H1 (cell line): ENCODE results near the gene TCERG1L. TPM values are rescaled to one million over a fixed set of nuclear protein-coding genes. Genes with fewer than 3 reads are reported as not detected.

Experiments
- CTCF ChIA-PET: fragments of 300-600 bp; sonication (Branson Sonifier 250); formaldehyde crosslinking; loops from one replicate; lab custom pipeline; 2021; ENCODE audit not compliant: partially characterized antibody; lab: Charles Lee
- POLR2A ChIA-PET: fragments of 300-600 bp; sonication (Branson Sonifier 250); formaldehyde crosslinking; loops from one replicate; lab custom pipeline; 2021; ENCODE audit warnings: inconsistent platforms; ENCODE audit not compliant: partially characterized antibody; lab: Charles Lee
- DNase-seq, 2 experiments: peaks; one replicate each; pipeline versions ENCODE4 v3.0.0 to v3.0.0-alpha.2; 2010 to 2022; ENCODE audit warnings: low spot score in 2 of 2, low read depth in 1 of 2, mixed read lengths in 1 of 2
- FAIRE-seq: peaks from 2 replicates; lab custom pipeline; 2011; peaks lifted over from hg19 to GRCh38; lab: Jason Lieb, UNC
- H2AFZ ChIP-seq: 2 replicates; pipeline ENCODE4 v1.8.1; 2012; ENCODE audit warnings: low read length, inconsistent platforms
- H2AK5ac ChIP-seq: 2 replicates; pipeline ENCODE4 v1.6.1; 2013; ENCODE audit warnings: low read depth, low read length
- H2BK120ac ChIP-seq: replicated peaks from 2 replicates; pipeline ENCODE3; 2013; ENCODE audit warnings: low read depth, low read length, inconsistent platforms
- H2BK12ac ChIP-seq: 2 replicates; pipeline ENCODE4 v1.6.1; 2013; ENCODE audit warnings: low read depth, low read length
- H2BK15ac ChIP-seq: 2 replicates; pipeline ENCODE4 v1.6.1; 2013; ENCODE audit warnings: low read length
- H2BK20ac ChIP-seq: 2 replicates; pipeline ENCODE4 v1.6.1; 2013; ENCODE audit warnings: low read length
- H2BK5ac ChIP-seq: 2 replicates; pipeline ENCODE4 v1.6.1; 2013; ENCODE audit warnings: low read depth, low read length
- H3K14ac ChIP-seq: 2 replicates; pipeline ENCODE4 v1.6.1; 2013; ENCODE audit warnings: inconsistent platforms; ENCODE audit not compliant: insufficient read length
- H3K18ac ChIP-seq: 2 replicates; pipeline ENCODE4 v1.6.1; 2013; ENCODE audit warnings: low read length; ENCODE audit errors: extremely low read depth
- H3K23ac ChIP-seq: 2 replicates; pipeline ENCODE4 v1.6.1; 2013; ENCODE audit warnings: inconsistent platforms; ENCODE audit not compliant: insufficient read length
- H3K23me2 ChIP-seq: 2 replicates; pipeline ENCODE4 v1.6.1; 2013; ENCODE audit warnings: low read depth, low read length
- H3K27ac ChIP-seq: 2 replicates; pipeline ENCODE4 v1.6.1; 2011; ENCODE audit warnings: low read depth, low read length, inconsistent platforms
- H3K27me3 ChIP-seq, 4 experiments: replicated peaks in 1 of 4; 1 replicate in 1 of 4; 2 replicates in 3 of 4; pipeline versions ENCODE4 v1.6.1 to v1.8.1; 2011 to 2013; ENCODE audit warnings: low read length in 3 of 4, mild to moderate bottlenecking in 3 of 4, inconsistent platforms in 2 of 4, mixed read lengths in 2 of 4, moderate library complexity in 1 of 4; ENCODE audit not compliant: control insufficient read depth in 3 of 4, insufficient read depth in 3 of 4; ENCODE audit errors: extremely low read depth in 1 of 4
- H3K36me3 ChIP-seq, 4 experiments: 2 replicates each; pipeline versions ENCODE4 v1.6.1 to v1.8.1; 2011 to 2013; ENCODE audit warnings: mild to moderate bottlenecking in 4 of 4, low read length in 3 of 4, moderate library complexity in 2 of 4, control low read depth in 1 of 4, inconsistent platforms in 1 of 4; ENCODE audit not compliant: insufficient read depth in 4 of 4, control insufficient read depth in 2 of 4
- H3K4ac ChIP-seq: replicated peaks from 2 replicates; pipeline ENCODE3; 2013; ENCODE audit warnings: low read length, low read depth, mixed read lengths, inconsistent platforms; ENCODE audit not compliant: insufficient read length
- H3K4me1 ChIP-seq, 4 experiments: replicated peaks in 1 of 4; 1 replicate in 1 of 4; 2 replicates in 3 of 4; pipeline versions ENCODE4 v1.6.1 to v1.8.1; 2011 to 2013; ENCODE audit warnings: low read length in 3 of 4, inconsistent platforms in 2 of 4, mixed read lengths in 1 of 4; ENCODE audit not compliant: insufficient read depth in 4 of 4, control insufficient read depth in 3 of 4
- H3K4me2 ChIP-seq, 2 experiments: 2 replicates each; pipeline versions ENCODE4 v1.6.1 to v1.8.1; 2011 to 2013; ENCODE audit warnings: low read depth in 2 of 2, low read length in 2 of 2, control low read depth in 1 of 2, inconsistent platforms in 1 of 2, mild to moderate bottlenecking in 1 of 2; ENCODE audit not compliant: insufficient read depth in 1 of 2
- H3K4me3 ChIP-seq, 4 experiments: fragments of 200-600, 300-600 bp in 1 of 4; sonication (generic), shearing (Covaris generic), sonication (Bioruptor Twin) in 1 of 4; 2 replicates each; pipeline versions ENCODE4 v1.5.1 to v1.8.1; 2011 to 2016; ENCODE audit warnings: low read length in 4 of 4, low read depth in 3 of 4, control low read depth in 2 of 4, inconsistent platforms in 2 of 4, mild to moderate bottlenecking in 2 of 4, mixed read lengths in 1 of 4, moderate library complexity in 1 of 4; ENCODE audit not compliant: insufficient read depth in 2 of 4; ENCODE audit errors: extremely low read depth in 1 of 4
- H3K56ac ChIP-seq: replicated peaks from 2 replicates; pipeline ENCODE3; 2013; ENCODE audit warnings: low read depth, mild to moderate bottlenecking, mixed read lengths, low read length, inconsistent platforms; ENCODE audit not compliant: insufficient read length
- H3K79me1 ChIP-seq: 2 replicates; pipeline ENCODE4 v1.6.1; 2013; ENCODE audit warnings: low read depth, low read length, control low read depth
- H3K79me2 ChIP-seq, 2 experiments: 2 replicates each; pipeline versions ENCODE4 v1.6.1 to v1.8.1; 2012 to 2013; ENCODE audit warnings: low read length in 2 of 2, mild to moderate bottlenecking in 2 of 2, inconsistent platforms in 1 of 2; ENCODE audit not compliant: insufficient read depth in 2 of 2, control insufficient read depth in 1 of 2
- H3K9ac ChIP-seq, 4 experiments: replicated peaks in 1 of 4; 1 replicate in 1 of 4; 2 replicates in 3 of 4; pipeline versions ENCODE4 v1.6.1 to v1.8.1; 2011 to 2013; ENCODE audit warnings: low read depth in 3 of 4, low read length in 3 of 4, control low read depth in 2 of 4, mild to moderate bottlenecking in 2 of 4, moderate library complexity in 2 of 4, inconsistent platforms in 1 of 4; ENCODE audit errors: extremely low read depth in 1 of 4
- H3K9me3 ChIP-seq, 2 experiments: 2 replicates each; pipeline versions ENCODE4 v1.6.1 to v1.8.1; 2012 to 2013; ENCODE audit warnings: mild to moderate bottlenecking in 2 of 2, moderate library complexity in 2 of 2, control low read depth in 1 of 2, inconsistent platforms in 1 of 2, low read depth in 1 of 2, low read length in 1 of 2, mixed read lengths in 1 of 2; ENCODE audit not compliant: insufficient read depth in 2 of 2
- H4K20me1 ChIP-seq, 2 experiments: replicated peaks in 1 of 2; 2 replicates each; pipeline versions ENCODE3 to v1.8.1; 2011 to 2013; ENCODE audit warnings: inconsistent platforms in 2 of 2, low read length in 2 of 2, mild to moderate bottlenecking in 1 of 2; ENCODE audit not compliant: insufficient read depth in 2 of 2, control insufficient read depth in 1 of 2
- H4K5ac ChIP-seq: 2 replicates; pipeline ENCODE4 v1.6.1; 2013; ENCODE audit warnings: low read length, low read depth, mixed read lengths, inconsistent platforms; ENCODE audit not compliant: insufficient read length
- H4K8ac ChIP-seq: 2 replicates; pipeline ENCODE4 v1.8.0; 2013; ENCODE audit warnings: mild to moderate bottlenecking, moderate library complexity, low read length, inconsistent platforms; ENCODE audit not compliant: insufficient read depth; ENCODE audit errors: extremely low read depth
- H4K91ac ChIP-seq: replicated peaks from 2 replicates; pipeline ENCODE3; 2013; ENCODE audit warnings: low read length, mixed read lengths, inconsistent platforms; ENCODE audit not compliant: insufficient read length
- BRCA1 ChIP-seq: IDR thresholded peaks from 2 replicates; pipeline ENCODE4 v1.6.1; 2012; ENCODE audit warnings: low read depth, low read length, improper control_type of control experiment
- CBX5 ChIP-seq: fragments of 300-800, 300-1000 bp; sonication (generic); IDR thresholded peaks from 2 replicates; pipeline ENCODE4 v1.7.1; 2016; ENCODE audit warnings: antibody characterized with exemption, low read length, low read depth
- CHD1 ChIP-seq: IDR thresholded peaks from 2 replicates; pipeline ENCODE4 v1.6.1; 2012; ENCODE audit warnings: low read depth, low read length, improper control_type of control experiment
- CTBP2 ChIP-seq: IDR thresholded peaks from 2 replicates; pipeline ENCODE4 v1.7.0; 2011; ENCODE audit warnings: borderline replicate concordance, mild to moderate bottlenecking, moderate library complexity, mixed read lengths, low read length; ENCODE audit not compliant: insufficient read depth, insufficient read length
- JUND ChIP-seq: IDR thresholded peaks from 2 replicates; pipeline ENCODE4 v1.6.1; 2011; ENCODE audit warnings: mild to moderate bottlenecking, improper control_type of control experiment, low read length
- KDM5A ChIP-seq: fragments of 200-600 bp; IDR thresholded peaks from 2 replicates; pipeline ENCODE4 v1.7.1; 2012; ENCODE audit warnings: mild to moderate bottlenecking, low read length, inconsistent platforms, mixed read lengths
- MAFK ChIP-seq: IDR thresholded peaks from 2 replicates; pipeline ENCODE4 v1.6.1; 2012; ENCODE audit warnings: low read depth, mild to moderate bottlenecking, improper control_type of control experiment, low read length
- RAD21 ChIP-seq, 2 experiments: IDR thresholded peaks in 1 of 2; conservative IDR thresholded peaks in 1 of 2; 2 replicates each; pipeline ENCODE4 v1.6.1; 2011; ENCODE audit warnings: low read depth in 2 of 2, low read length in 2 of 2, improper control_type of control experiment in 1 of 2, inconsistent platforms in 1 of 2, mild to moderate bottlenecking in 1 of 2, moderate library complexity in 1 of 2
- RFX5 ChIP-seq: IDR thresholded peaks from 2 replicates; pipeline ENCODE4 v1.6.1; 2011; ENCODE audit warnings: low read depth, low read length, improper control_type of control experiment, borderline replicate concordance
- RNF2 ChIP-seq: fragments of 200-900, 300-1000 bp; sonication (generic); IDR thresholded peaks from 2 replicates; pipeline ENCODE4 v1.7.1; 2016; ENCODE audit warnings: borderline replicate concordance, low read depth, mild to moderate bottlenecking, antibody characterized with exemption, low read length; ENCODE audit not compliant: poor library complexity, severe bottlenecking; ENCODE audit errors: missing control alignments
- WGBS, 2 experiments: shearing (Covaris generic) in 1 of 2; methylation state at CpG; one replicate each; pipeline versions ENCODE4 v1.1.6 to v1.1.7; 2013 to 2015; ENCODE audit warnings: low lambda C conversion rate in 2 of 2, mixed read lengths in 2 of 2, inconsistent platforms in 1 of 2, low coverage in 1 of 2, missing lambda C conversion rate in 1 of 2; ENCODE audit not compliant: insufficient replicate concordance in 2 of 2, insufficient coverage in 1 of 2, insufficient read length in 1 of 2; ENCODE audit errors: extremely low coverage in 1 of 2, missing lambda C conversion rate in 1 of 2; 5-methylcytosine and 5-hydroxymethylcytosine counted together
- polyA plus RNA-seq, 7 experiments: library from polyadenylated mRNA; depleted of rRNA in 3 of 7; stranded (reverse) in 5 of 7; unstranded in 2 of 7; fragments of >200 nt in 5 of 7; fragments of 200-250 nt in 2 of 7; gene quantifications; 1 replicate in 5 of 7; 2 replicates in 1 of 7; 4 replicates in 1 of 7; pipeline versions ENCODE4 v1.2.1 to v1.2.3, GENCODE V29; 2011 to 2013; ENCODE audit warnings: missing spikeins in 2 of 7, mixed read lengths in 2 of 7
- total RNA-seq: library from RNA; stranded (reverse); fragmentation: NEBNext Ultra II Directional; extraction: Animal tissue kit (Norgen Biotek cat#: 25700); gene quantifications from 2 replicates; pipeline ENCODE4 v1.2.1, GENCODE V29; 2021

TCERG1L gene
- total and polyA plus RNA-seq, 2 of the 8 experiments (the other 6 are each of a cell fraction or from before 2014, with no cell fraction given), result 3.9 to 6.9 TPM

DNA sequence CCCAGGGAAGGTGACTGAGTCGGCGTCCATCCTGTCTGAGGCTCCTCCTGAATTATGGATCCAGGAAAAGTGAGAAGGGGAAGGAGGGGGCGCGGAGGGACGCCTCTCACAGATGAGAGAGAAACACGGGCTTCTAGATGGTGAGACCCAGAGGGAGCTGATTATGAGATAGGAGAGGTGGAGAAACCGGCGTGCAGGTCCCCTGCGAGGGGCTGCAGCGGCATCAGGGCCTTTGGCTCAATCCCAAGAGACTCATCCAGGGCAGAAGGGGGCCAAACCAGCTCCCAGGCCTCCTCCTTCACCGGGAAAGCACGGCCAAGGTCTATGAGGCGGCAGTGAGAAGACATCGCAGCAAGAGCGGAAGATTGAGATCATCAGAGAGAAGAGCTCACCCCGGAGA is 70.8 kb downstream of the TCERG1L start:
- Histone ChIP-seq H2AFZ (no peak overlapping the region), H2AK5ac (no peak overlapping the region), H3K23ac (no peak overlapping the region), H3K4me3 (no peak overlapping the region), H4K8ac (no peak overlapping the region), H3K4me2 (no peak overlapping the region), H2BK120ac (no peak overlapping the region), H3K36me3 (no peaks in the 10 kb centered on the region), H3K79me1 (no peaks in the 10 kb centered on the region), H3K18ac (no peak overlapping the region), H3K9me3 (no peaks in the 10 kb centered on the region), H3K79me2 (no peaks in the 10 kb centered on the region), H2BK15ac (no peak overlapping the region), H2BK5ac (no peak overlapping the region), H3K9ac (no peak overlapping the region), H3K23me2 (no peaks in the 10 kb centered on the region), H3K27ac (no peak overlapping the region), H4K91ac (no peak overlapping the region), H3K4me1 (no peaks in the 10 kb centered on the region), H2BK20ac (no peak overlapping the region), H3K27me3 (no peaks in the 10 kb centered on the region), H4K5ac (no peak overlapping the region), H3K4ac (no peak overlapping the region), H3K14ac (no peak overlapping the region), H4K20me1 (no peaks in the 10 kb centered on the region), H2BK12ac (no peak overlapping the region), H3K56ac (no peak overlapping the region)
- ChIA-PET CTCF (interaction anchor here (0.8 to 1.1 kb wide), 3 partner anchors 9 to 449 kb away, joined by 3 to 4 read pairs (median 3); no protein-coding TSS in a partner anchor), POLR2A (no interaction called here)
- WGBS, 2 experiments, result 84% methylated on average over 16 of the region's 16 CpGs; no CpG with 5 or more reads in 1 of the 2 experiments
- DNase-seq (no peak), FAIRE-seq (no peak)
- no peak for TF ChIP-seq RAD21 (IDR thresholded peaks at IDR 0.05 in 1 of 2, conservative IDR thresholded peaks at IDR 0.05 in 1 of 2; ENCODE audit: low read depth in 2 of 2, low read length in 2 of 2)
- no peak for TF ChIP-seq RNF2
- TF ChIP-seq JUND, result no peak
- TF ChIP-seq MAFK, result no peak
- no peak for TF ChIP-seq CHD1
- no peak for TF ChIP-seq CTBP2
- TF ChIP-seq CBX5, result no peak
- TF ChIP-seq KDM5A, result no peak
- TF ChIP-seq RFX5, result no peak
- TF ChIP-seq BRCA1, result no peak
